NCI-H774 (cell line): ENCODE data around the gene COG7.

ENCODE experiments used
- DNase-seq: peaks from one replicate; lab custom pipeline; 2025; lab: John Stamatoyannopoulos, UW

The COG7 gene

GRCh38 chr16:23359092-23359760 is 93.8 kb downstream of the COG7 start:
- DNase-seq: no peak

DNA sequence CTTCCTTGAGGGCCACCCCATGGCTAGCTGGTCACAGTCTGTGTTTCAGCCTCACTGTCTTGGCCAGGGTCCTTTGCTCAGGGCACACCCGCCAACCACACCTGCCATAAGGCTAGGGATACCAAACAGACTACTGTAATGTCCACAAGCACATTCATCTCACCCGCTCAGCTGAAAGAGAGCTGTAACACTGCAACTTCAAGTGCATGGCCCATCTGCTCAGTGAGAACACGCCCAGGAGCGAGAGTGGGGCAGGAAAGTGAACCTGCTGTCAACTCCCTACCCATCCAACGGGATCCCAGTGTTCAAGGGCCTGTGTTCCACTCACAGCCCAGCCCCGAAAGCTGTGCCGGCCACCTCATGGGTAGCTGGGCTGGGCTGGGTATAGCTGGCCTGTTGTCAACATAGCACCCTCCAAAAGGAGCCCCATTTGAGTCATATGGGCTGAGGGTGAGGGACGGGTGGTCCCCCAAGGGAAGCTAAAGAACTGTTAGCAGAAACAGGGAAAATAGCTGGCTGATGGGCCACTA is 95.2 kb downstream of the COG7 start:
- DNase-seq: peak; percentile 38

DNA sequence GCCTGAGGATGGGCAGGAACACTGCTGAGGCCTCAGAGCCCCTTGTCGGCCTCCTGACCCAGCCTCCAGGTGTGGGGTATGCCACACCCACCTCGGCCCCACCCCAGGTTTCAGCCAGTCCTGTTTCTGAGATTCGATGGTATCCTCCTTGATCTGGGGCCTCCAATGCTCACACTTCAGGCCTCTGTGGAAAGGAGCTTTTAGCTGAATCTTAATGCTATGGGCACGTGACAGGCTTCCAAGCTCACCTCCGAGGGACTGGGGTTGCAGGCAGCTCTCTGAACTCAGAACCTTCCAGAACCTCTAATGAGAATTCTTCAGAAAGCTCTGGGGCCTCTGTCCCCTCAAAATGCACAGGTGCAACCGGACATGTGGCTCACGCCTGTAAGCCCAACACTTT is 96.0 kb downstream of the COG7 start:
- DNase-seq: no peak

DNA sequence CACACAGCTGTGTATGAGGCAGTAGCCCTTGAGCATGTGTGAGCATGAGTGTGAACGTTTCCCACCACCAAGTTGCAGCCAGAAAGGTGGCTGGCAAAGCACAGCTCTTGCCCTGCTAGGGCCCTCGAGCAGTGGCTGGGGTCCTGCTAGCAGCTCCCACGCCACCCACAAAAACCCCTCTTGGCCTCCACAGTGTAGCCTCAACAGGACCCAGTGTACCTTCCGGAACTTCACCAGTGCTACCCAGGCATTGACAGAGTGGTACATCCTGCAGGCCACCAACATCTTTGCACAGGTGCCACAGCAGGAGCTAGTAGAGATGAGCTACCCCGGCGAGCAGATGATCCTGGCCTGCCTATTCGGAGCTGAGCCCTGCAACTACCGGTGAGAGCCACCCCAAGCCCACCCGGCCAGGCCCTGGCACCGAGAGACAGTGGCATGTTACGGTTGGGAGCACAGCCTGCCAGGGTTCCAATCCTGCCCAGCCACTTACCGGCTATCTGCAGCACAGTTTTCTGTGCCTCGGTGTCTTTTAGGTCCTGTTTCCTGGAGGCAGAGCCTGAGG is 97.8 kb downstream of the COG7 start:
- DNase-seq: no peak

DNA sequence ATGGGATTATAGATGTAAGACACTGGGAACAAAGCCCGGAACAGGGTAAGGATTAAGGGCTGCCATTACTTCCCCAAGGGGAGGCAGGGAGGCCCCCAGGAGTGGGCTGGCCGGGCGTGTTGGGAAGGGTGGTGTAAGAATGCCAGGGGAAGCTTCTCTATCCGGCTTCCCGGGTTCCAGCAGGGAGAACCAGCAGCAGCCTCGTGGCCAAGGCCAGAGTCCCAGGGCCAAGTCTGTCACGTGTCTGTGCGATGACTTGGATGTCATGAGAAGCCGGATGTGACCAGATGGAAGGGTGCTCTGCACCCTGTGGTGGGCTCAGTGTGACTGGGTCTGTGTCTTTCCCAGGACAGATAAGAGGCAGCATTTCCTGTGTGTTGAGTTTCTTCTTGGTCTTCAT is 98.7 kb downstream of the COG7 start:
- DNase-seq: no peak

GRCh38 chr16:23353440-23353839 is 99.5 kb downstream of the COG7 start:
- DNase-seq: no peak

GRCh38 chr16:23351360-23351759 is 101.6 kb downstream of the COG7 start:
- DNase-seq: peak; percentile 41

DNA sequence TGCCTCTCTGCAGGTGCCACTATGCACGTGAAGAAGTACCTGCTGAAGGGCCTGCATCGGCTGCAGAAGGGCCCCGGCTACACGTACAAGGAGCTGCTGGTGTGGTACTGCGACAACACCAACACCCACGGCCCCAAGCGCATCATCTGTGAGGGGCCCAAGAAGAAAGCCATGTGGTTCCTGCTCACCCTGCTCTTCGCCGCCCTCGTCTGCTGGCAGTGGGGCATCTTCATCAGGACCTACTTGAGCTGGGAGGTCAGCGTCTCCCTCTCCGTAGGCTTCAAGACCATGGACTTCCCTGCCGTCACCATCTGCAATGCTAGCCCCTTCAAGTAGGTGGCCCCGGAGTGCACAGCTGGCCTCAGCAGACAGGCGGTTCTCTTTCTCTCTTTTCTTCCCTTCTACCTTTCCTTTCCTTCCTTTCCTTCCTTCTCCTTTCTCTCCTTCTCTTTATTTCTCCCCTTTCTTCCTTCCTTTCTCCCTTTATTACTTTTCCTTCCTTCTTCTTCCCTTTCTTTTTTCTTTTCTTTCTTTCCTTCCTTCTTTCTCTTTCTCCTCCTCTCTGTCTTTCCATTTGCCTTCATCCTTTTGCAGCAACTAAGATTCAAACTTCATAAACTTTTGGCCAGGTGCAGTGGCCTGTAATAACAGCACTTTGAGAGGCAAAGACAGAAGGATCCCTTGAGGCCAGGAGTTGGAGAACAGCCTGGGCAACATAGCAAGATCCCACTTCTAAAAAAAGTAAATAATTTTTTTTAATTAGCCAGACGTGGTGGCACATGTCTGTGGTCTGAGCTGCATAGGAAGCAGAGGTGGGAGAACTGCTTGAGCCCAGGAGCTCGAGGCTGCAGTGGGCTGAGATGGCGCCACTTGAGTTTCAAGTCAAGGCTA is 104.2 kb downstream of the COG7 start:
- DNase-seq: no peak

DNA sequence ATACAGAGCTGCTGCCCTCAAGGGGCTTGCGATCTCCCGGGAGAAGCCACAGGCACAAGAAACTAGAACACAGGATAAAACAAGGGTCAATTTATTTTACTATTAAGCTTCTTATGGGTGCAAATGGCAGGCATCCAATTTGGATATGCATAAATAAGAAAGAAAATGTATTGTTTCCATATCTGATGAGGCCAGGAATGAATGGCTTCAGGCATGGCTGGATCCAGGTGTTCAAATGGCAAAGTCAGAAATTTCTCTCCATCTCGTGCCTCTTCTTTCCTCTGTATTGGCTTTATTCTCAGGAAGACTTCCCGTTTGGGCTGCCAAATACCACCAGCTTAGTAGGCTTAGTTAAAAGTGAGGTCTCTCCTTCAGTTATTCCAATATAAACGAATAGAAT is 107.8 kb downstream of the COG7 start:
- no peak for DNase-seq

DNA sequence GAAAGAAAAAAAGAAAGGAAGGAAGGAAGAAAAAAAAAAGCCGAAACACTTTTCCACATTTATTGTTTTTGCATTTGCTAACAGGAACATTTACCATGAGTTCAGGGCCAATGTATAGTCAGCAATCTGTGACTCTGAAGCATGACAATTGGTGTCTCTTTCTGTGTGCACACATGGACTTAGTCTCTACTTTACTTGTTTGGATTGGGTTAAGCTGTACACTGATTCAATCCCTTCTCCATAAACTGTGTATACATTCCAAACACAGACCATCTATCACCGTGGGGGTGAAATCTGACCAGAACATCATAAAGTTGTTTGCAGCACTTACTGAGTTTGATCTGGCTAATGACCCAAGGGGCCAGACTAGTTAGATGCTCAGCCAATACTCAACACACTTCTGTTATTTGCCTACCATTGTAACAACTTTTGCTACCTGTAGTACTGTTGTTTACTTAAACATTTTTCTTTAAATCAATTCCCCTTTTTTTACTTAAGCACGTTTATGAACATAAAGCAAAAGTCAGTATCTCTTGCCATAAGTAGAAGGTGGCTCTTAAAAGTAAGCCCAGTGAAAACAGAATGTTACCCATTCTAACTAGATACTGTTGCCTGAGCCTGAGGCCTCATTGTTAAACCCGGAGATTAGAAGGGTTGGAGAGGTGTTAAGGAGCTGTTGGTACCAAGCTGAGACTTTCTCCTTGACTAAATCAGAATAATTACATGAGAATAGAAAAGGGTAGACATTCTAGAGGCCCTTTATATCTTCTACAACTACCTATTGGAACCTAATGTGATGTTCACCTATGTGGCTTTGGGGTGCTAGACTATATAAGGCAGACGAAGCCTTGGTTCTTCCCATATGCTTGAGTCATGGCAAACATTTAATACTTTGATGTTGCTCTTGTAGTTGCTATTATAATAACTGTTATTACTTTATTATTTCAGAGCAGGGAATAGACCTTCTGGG is 109.1 kb downstream of the COG7 start:
- no peak for DNase-seq

DNA sequence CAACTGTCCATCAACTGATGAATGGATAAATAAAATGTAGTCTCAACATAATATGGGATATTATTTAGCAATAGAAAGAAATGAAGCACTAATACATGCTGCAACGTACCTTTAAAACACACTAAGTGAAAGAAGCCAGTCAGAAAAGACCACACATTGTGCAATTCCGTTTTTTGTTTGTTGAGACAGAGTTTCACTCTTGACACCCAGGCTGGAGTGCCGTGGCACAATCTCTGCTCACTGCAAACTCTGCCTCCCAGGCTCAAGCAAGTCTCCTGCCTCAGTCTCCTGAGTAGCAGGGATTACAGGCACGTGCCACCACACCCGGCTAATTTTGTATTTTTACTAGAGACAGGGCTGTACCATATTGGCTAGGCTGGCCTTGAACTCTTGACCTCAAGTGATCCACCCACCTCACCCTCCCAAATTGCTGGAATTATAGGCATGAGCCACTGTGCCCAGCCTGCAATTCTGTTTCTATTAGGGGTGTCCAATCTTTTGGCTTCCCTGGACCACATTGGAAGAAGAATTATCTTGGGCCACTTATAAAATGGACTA is 110.8 kb downstream of the COG7 start:
- no peak for DNase-seq

- DNase-seq: no peak
These were observed 113.2 kb downstream of the COG7 start for GRCh38 chr16:23339787-23340186.
